Rectal smooth muscle tissue (tissue), 1 donor: ENCODE data around the gene RAB11FIP5.

ENCODE experiments used
- H3K27ac ChIP-seq: one replicate; pipeline ENCODE4 v1.7.0; 2013; ENCODE audit warnings: low read depth, low read length, inconsistent platforms
- H3K27me3 ChIP-seq: one replicate; pipeline ENCODE4 v1.7.0; 2013; ENCODE audit warnings: low read length; ENCODE audit not compliant: control insufficient read depth, insufficient read depth
- H3K36me3 ChIP-seq: one replicate; pipeline ENCODE4 v1.7.0; 2013; ENCODE audit warnings: low read length; ENCODE audit not compliant: control insufficient read depth, insufficient read depth
- H3K4me1 ChIP-seq: one replicate; pipeline ENCODE4 v1.7.0; 2013; ENCODE audit warnings: low read length; ENCODE audit not compliant: control insufficient read depth, insufficient read depth
- H3K4me3 ChIP-seq: one replicate; pipeline ENCODE4 v1.7.0; 2013; ENCODE audit warnings: low read length
- H3K9ac ChIP-seq: one replicate; pipeline ENCODE4 v1.7.0; 2013; ENCODE audit warnings: low read length

The RAB11FIP5 gene

DNA sequence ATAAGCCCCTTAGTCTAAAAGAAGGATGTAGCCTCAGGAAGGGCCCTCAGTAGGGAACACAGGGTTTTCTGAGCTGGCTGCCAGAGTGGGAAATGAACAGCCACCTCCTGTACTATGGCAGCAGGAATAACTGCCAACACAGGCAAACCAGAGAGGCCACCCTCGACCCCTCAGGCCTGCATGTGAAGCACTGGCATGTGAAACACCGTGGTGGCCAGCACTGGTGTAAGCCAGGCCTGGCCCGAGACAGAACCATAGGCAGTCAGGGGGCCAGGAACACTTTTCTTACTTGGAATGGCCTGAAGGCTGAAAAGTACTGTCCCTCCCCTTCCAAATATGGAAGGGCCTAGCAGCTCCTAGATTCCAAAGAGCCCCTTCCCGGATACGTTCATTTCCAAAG is 69.5 kb downstream of the RAB11FIP5 start:
- no peaks in the 10 kb centered on the region for H3K27me3 ChIP-seq
- H3K9ac ChIP-seq, result no peak overlapping the region
- H3K36me3 ChIP-seq, result no peaks in the 10 kb centered on the region
- no peaks in the 10 kb centered on the region for H3K4me1 ChIP-seq
- H3K27ac ChIP-seq, result no peak overlapping the region
- no peak overlapping the region for H3K4me3 ChIP-seq

DNA sequence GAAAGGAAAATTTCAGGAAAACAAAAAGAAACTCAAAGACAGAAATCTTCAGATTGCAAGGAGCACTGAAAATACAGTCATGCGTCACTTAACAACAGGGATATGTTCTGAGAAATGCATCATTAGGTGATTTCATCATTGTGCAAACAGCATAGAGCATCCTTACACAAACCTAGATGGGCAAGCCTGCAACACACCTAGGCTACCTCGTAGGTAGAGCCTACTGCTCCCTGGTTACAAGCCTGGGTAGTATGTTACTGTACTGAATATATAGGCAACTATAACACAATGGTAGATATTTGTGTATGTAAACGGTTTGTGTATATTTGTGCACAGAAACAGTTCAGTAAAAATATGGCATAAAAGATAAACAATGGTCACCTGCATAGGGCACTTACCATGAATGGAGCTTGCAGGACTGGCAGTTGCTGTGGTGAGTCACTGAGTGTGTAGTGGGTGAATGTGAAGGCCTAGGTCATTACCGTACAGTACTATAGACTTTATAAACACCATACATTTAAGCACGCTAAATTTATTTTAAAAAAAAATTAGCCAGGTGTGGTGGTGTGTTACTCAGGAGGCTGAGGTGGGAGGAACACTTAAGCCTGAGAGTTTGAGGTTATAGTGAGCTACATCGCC is 74.7 kb downstream of the RAB11FIP5 start:
- Histone ChIP-seq H3K4me3 (no peak overlapping the region), H3K27me3 (no peaks in the 10 kb centered on the region), H3K36me3 (no peaks in the 10 kb centered on the region), H3K4me1 (no peaks in the 10 kb centered on the region), H3K9ac (no peak overlapping the region), H3K27ac (no peak overlapping the region)

DNA sequence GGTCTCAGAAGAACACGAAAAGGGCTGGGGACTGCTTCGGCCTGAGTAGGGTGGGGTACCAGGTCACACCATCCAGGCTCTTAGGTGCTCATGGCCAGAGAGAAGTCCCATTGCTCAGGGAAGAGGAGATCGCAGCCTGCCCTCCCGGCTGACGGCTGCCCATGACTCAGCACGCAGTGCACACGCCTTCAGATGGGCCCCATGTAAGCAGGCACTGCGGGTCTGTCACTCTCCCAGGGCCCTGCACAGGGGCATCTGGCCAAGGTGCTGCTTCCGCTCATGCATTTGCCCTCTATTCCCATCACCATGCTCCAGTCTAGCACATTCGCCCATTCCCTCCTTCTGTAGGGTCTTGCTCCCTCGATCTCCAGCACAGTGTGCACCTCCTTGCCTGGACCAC is 76.0 kb downstream of the RAB11FIP5 start:
- H3K4me3 ChIP-seq, result no peak overlapping the region
- no peaks in the 10 kb centered on the region for H3K36me3 ChIP-seq
- no peak overlapping the region for H3K9ac ChIP-seq
- H3K27ac ChIP-seq, result no peak overlapping the region
- no peaks in the 10 kb centered on the region for H3K27me3 ChIP-seq
- no peaks in the 10 kb centered on the region for H3K4me1 ChIP-seq

DNA sequence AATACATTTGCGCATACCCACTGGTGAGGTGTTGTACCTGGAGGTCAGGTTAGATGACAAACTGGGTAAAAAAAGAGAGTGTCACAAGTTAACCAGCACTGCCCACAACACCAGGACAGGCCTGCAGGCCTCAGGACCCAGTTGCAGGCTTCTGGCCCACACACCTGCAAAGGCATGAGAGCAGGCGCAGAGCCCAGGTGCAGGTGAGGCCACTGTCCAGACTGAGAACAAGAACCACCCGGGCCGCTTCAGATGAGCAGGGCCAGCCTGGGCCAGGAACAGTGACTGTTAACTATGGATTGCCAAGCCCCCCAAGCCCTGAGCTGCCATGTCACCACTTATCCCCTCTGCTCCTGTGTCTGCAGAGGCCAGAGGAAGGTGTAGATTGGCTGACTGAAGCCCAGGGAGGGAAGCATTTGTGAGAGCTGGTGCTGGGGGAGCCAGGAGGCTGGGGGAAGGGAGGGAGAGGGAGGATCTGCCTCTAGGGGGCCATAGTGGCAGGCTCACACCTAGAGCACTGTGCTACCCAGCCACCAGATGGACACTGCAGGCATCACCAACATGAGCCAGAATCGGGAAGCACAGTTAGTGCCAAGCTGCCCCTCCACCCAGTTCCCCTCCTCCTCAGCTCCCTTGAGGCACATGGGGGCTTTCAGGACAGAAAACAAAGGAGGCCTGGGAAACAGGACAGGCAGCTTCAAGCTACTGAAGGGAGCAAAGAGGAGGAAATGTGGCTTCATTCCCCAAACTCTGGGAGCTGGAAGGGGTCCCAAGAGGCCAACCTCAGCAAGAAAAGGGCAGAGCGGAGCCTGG is 76.6 kb downstream of the RAB11FIP5 start:
- Histone ChIP-seq H3K27ac (no peak overlapping the region), H3K9ac (no peak overlapping the region), H3K4me3 (no peak overlapping the region), H3K36me3 (no peaks in the 10 kb centered on the region), H3K27me3 (no peaks in the 10 kb centered on the region), H3K4me1 (no peaks in the 10 kb centered on the region)

DNA sequence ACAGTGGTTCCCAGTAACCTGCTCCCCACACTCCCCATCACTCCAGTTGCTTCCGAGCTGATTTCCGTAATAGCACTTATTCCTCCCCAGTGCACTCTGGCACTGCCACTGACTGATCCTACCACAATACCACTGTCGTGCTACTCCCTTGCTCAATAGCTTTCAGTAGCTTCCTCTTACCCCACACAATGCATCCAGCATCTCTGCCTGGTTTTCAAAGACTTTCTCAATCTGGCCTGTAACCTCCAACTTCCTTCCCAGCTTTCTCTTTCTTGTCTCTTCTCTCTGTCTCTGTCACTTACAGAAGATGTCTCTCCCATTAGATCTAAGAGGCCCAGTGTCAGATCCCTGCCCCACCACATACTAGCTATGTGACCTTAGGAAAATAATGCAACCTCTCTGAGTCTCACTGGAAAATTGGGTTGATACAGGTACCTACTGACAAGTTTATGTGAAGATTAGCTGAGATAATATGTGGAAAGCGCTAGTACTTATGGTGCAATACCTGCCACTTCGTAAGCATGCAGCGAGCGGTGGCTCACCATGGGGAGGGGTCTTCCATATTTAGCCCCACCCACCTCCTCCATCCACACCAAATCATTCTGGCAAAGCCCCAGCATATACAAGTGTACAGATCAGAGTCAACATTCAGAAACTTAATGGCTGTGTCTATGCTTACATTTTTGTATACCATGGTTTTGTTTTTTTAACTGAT is 77.9 kb downstream of the RAB11FIP5 start:
- H3K9ac ChIP-seq, result no peak overlapping the region
- H3K36me3 ChIP-seq, result no peaks in the 10 kb centered on the region
- no peak overlapping the region for H3K4me3 ChIP-seq
- no peak overlapping the region for H3K27ac ChIP-seq
- no peaks in the 10 kb centered on the region for H3K4me1 ChIP-seq
- H3K27me3 ChIP-seq, result no peaks in the 10 kb centered on the region

DNA sequence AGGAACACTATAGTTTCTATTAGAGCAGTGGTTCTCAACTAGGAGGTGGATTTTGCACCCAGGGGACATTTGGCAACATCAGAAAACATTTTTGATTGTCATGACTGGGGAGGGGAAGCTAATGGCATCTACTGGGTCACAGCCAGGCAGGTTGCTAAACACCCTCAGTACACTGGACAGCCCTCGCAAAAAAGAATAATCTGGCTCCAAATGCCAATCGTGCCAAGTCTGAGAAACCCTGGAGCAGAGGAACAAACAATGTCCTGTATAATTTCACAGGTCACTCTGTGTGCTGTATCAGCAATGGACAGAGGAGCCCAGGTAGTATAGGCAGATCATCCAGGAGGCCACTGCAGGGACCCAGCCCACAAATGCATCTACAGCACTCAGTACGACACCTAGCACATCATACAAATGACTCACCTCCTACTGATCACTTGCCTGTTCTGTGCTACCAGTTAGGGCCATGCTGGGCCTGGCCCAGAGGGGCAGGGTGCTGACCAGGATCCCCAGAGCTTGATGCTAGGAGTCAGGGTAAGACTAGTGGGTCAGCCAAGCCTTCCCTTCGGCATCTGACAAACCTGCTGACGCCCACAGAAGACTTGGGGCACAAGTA is 78.9 kb downstream of the RAB11FIP5 start:
- H3K27ac ChIP-seq, result no peak overlapping the region
- no peak overlapping the region for H3K4me3 ChIP-seq
- H3K36me3 ChIP-seq, result no peaks in the 10 kb centered on the region
- H3K27me3 ChIP-seq, result no peaks in the 10 kb centered on the region
- no peaks in the 10 kb centered on the region for H3K4me1 ChIP-seq
- no peak overlapping the region for H3K9ac ChIP-seq

DNA sequence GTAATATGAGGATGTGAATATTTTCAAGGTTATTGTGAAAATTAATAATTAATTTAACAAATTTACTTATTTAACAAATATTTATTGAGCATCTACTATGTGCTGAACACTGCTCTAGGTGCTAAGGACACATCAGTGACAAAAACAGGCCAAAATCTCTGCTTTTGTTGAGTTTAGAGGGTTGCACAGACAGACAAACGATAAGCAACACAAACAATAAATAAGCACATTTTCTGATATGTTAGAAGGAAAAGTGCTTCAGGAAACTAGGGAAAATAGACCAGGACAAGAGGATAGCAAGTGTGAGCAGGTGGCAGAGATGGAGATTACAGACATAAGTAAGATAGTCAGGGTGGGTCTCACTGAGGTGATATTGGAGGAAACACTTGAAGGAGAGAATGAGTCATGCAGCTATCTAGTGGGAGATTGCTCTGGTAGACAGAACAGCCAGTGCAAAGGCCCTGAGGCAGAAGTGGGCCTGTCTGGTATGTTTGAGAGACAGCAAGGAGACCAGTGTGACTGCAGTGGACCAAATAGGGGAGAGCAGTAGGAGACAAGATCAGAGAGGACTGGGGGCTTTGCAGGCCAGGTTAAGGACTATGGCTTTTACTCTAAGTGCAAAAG is 79.5 kb downstream of the RAB11FIP5 start:
- Histone ChIP-seq H3K27ac (no peak overlapping the region), H3K27me3 (no peaks in the 10 kb centered on the region), H3K4me3 (no peak overlapping the region), H3K9ac (no peak overlapping the region), H3K4me1 (no peaks in the 10 kb centered on the region), H3K36me3 (no peaks in the 10 kb centered on the region)

DNA sequence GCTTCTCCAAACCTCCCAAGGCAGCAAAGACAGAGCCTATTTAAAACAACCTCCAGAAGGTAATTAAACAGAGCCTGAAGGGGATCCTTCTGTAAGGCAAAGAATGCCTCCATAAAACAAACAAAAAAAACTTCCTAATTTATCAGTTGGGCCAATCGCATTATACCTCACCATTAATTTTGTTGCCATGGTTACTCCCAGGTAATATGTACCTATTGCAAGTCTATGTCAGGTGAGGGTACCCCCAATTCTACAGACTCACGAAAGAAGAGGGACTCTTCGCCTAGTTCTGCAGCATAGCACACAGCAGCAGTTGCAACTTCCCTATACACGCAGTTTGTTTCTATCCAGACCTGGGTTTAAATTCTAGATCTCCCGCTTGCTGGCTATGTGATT is 80.0 kb downstream of the RAB11FIP5 start:
- Histone ChIP-seq H3K4me3 (no peak overlapping the region), H3K27ac (no peak overlapping the region), H3K27me3 (no peaks in the 10 kb centered on the region), H3K4me1 (no peaks in the 10 kb centered on the region), H3K9ac (no peak overlapping the region), H3K36me3 (no peaks in the 10 kb centered on the region)

DNA sequence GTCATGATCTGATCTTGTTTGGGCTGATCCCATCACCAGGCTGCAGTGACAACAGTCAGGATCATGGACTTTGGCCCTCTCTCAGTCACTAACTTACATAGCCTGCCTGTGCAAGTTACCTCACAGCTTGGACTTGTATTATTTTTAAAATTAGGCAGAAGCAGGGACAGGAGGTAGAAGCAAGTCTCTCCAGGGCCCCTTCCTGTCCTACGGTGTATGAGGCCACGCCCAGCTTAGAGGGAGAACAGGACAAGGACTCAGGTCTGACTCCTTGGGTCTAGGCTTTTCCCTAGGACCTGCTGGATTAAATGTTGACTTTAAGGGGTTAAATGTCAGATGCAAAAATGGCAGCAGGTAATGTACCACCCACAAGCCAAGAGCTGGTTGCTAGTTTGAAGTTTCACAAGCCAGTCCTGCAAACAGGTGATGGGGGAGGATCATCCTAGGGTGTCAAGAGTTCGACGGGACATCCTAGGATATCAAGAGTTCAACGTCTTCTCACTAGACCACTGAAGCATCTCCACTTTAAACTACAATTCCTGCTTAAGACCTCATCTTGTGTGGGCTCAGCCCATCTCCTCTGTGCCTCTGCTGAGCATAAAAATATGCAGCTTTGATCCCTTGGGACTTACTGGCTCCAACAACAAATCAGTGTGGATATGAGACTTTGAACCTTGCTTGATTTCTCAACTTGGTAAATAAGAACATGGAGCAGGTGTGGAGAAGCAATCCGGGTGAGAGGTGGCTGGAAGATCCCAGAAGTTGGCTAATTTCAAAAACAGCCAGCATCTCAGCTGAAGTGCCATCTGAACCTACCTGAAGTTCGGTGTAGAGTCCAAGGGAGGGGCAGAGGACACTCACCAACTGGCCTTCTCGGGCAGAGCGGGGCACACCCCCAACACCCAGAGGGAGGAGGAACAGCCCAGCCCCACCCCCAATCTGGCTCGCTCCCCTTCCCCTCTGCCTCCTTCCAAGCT is 80.7 kb downstream of the RAB11FIP5 start:
- Histone ChIP-seq H3K27me3 (no peaks in the 10 kb centered on the region), H3K4me1 (no peaks in the 10 kb centered on the region), H3K36me3 (no peaks in the 10 kb centered on the region), H3K27ac (no peak overlapping the region), H3K9ac (no peak overlapping the region), H3K4me3 (no peak overlapping the region)

DNA sequence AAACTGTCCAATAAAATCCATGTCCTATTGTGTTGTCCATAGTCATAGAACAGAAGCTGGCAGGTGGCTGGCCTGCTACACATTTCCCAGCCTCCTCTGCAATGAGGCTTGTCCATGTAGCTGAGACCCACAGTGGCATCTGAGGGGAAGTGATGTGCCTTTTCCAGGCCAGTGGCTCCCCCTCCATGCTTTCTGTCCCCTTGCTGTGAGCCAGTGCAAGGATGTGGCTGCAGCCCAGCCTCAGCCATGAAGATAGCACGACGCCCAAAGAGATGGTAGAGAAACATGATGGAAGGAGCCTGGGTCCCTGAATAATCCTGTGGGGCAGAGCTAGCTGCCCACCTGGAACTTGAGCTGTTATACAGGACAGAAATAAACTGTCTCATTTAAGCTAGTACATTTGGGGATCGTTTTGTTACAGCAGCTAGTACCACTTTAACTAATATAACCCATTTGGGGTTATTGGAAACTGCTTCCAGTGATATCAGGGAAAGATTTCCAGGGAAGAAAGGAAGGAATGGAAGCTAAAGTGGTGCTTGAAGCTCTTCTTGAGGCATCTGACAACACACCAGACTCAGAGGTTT is 81.6 kb downstream of the RAB11FIP5 start:
- Histone ChIP-seq H3K36me3 (no peaks in the 10 kb centered on the region), H3K4me1 (no peaks in the 10 kb centered on the region), H3K27ac (no peak overlapping the region), H3K4me3 (no peak overlapping the region), H3K27me3 (no peaks in the 10 kb centered on the region), H3K9ac (no peak overlapping the region)

DNA sequence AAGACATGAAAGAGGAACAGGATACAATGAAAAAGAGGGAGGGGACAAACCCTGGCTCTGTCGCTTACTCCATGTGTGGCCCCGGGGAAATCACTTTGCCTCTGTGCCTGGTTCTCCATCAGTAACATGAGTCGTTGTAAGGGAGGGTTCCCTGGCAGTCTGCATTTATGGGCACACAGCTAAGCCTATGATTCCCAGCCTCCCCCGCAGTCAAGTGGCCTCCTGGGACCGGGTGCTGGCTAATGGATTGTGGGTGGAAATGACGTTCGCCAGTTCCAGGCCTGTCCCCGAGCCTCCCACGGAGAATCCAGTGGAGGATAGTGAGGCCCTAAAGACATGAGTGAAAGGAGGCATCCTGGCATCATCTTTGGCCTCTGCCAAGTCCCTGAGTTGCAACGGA is 83.9 kb downstream of the RAB11FIP5 start:
- H3K27ac ChIP-seq, result no peak overlapping the region
- no peaks in the 10 kb centered on the region for H3K36me3 ChIP-seq
- no peak overlapping the region for H3K4me3 ChIP-seq
- H3K4me1 ChIP-seq, result no peaks in the 10 kb centered on the region
- no peak overlapping the region for H3K9ac ChIP-seq
- no peaks in the 10 kb centered on the region for H3K27me3 ChIP-seq
